ENCODE results near the gene DIO3. TPM values are rescaled to one million over a fixed set of nuclear protein-coding genes. Genes with fewer than 3 reads are reported as not detected.

DIO3 gene
- total RNA-seq, 1 experiment from 2014 or later, result 2.3 TPM

GRCh38 chr14:101598571-101599233, 37.4 kb downstream of the DIO3 start:
- no peak for DNase-seq
- H3K9me3 Mint-ChIP-seq (ENCODE audit: low read depth, unreplicated experiment), result no peaks in the 10 kb centered on the region
- H3K27ac Mint-ChIP-seq (ENCODE audit: unreplicated experiment), result no peak overlapping the region
- H3K4me3 Mint-ChIP-seq (ENCODE audit: low read depth, unreplicated experiment), result no peak overlapping the region
- BruUV-seq (replicated peaks), result no TSS peak
- H3K4me1 Mint-ChIP-seq (ENCODE audit: low read depth, unreplicated experiment), result no peaks in the 10 kb centered on the region
- TF ChIP-seq, protein P1, sequence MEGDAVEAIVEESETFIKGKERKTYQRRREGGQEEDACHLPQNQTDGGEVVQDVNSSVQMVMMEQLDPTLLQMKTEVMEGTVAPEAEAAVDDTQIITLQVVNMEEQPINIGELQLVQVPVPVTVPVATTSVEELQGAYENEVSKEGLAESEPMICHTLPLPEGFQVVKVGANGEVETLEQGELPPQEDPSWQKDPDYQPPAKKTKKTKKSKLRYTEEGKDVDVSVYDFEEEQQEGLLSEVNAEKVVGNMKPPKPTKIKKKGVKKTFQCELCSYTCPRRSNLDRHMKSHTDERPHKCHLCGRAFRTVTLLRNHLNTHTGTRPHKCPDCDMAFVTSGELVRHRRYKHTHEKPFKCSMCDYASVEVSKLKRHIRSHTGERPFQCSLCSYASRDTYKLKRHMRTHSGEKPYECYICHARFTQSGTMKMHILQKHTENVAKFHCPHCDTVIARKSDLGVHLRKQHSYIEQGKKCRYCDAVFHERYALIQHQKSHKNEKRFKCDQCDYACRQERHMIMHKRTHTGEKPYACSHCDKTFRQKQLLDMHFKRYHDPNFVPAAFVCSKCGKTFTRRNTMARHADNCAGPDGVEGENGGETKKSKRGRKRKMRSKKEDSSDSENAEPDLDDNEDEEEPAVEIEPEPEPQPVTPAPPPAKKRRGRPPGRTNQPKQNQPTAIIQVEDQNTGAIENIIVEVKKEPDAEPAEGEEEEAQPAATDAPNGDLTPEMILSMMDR (IDR thresholded peaks at IDR 0.05; ENCODE audit: unreplicated experiment), result no peak
- H3K36me3 Mint-ChIP-seq (ENCODE audit: insufficient read depth, unreplicated experiment), result no peaks in the 10 kb centered on the region
- peaks cover 53% of the 10 kb centered on the region for H3K27me3 Mint-ChIP-seq (ENCODE audit: unreplicated experiment)
- intact Hi-C loops (cut with micrococcal nuclease; ENCODE audit: unreplicated experiment), result no loop called here
- CTCF ChIA-PET, result no interaction called here

GRCh38 chr14:101599234-101599885, 38.1 kb downstream of the DIO3 start:
- no peak overlapping the region for H3K4me3 Mint-ChIP-seq (ENCODE audit: low read depth, unreplicated experiment)
- H3K27me3 Mint-ChIP-seq (ENCODE audit: unreplicated experiment), result peaks cover 47% of the 10 kb centered on the region
- CTCF ChIA-PET, result no interaction called here
- intact Hi-C loops (cut with micrococcal nuclease; ENCODE audit: unreplicated experiment), result no loop called here
- no peaks in the 10 kb centered on the region for H3K9me3 Mint-ChIP-seq (ENCODE audit: low read depth, unreplicated experiment)
- BruUV-seq (replicated peaks), result no TSS peak
- H3K36me3 Mint-ChIP-seq (ENCODE audit: insufficient read depth, unreplicated experiment), result no peaks in the 10 kb centered on the region
- H3K27ac Mint-ChIP-seq (ENCODE audit: unreplicated experiment), result no peak overlapping the region
- TF ChIP-seq, protein P1 (IDR thresholded peaks at IDR 0.05; ENCODE audit: unreplicated experiment), result no peak
- DNase-seq, result no peak
- H3K4me1 Mint-ChIP-seq (ENCODE audit: low read depth, unreplicated experiment), result no peaks in the 10 kb centered on the region

- Mint-ChIP-seq H3K9me3 (ENCODE audit: low read depth, unreplicated experiment) (no peaks in the 10 kb centered on the region), H3K4me1 (ENCODE audit: low read depth, unreplicated experiment) (no peaks in the 10 kb centered on the region), H3K36me3 (ENCODE audit: insufficient read depth, unreplicated experiment) (no peaks in the 10 kb centered on the region), H3K27ac (ENCODE audit: unreplicated experiment) (no peak overlapping the region), H3K27me3 (ENCODE audit: unreplicated experiment) (peaks cover 51% of the 10 kb centered on the region), H3K4me3 (ENCODE audit: low read depth, unreplicated experiment) (no peak overlapping the region)
- TF ChIP-seq, protein P1 (IDR thresholded peaks at IDR 0.05; ENCODE audit: unreplicated experiment), result no peak
- DNase-seq, result no peak
- BruUV-seq (replicated peaks), result no TSS peak
- CTCF ChIA-PET, result no interaction called here
- intact Hi-C loops (cut with micrococcal nuclease; ENCODE audit: unreplicated experiment), result no loop called here
Measured at GRCh38 chr14:101600336-101600890, 39.1 kb downstream of the DIO3 start.

- peaks cover 58% of the 10 kb centered on the region for H3K27me3 Mint-ChIP-seq (ENCODE audit: unreplicated experiment)
- H3K4me1 Mint-ChIP-seq (ENCODE audit: low read depth, unreplicated experiment), result no peaks in the 10 kb centered on the region
- no peak overlapping the region for H3K27ac Mint-ChIP-seq (ENCODE audit: unreplicated experiment)
- intact Hi-C loops (cut with micrococcal nuclease; ENCODE audit: unreplicated experiment), result no loop called here
- no TSS peak for BruUV-seq (replicated peaks)
- TF ChIP-seq, protein P1 (IDR thresholded peaks at IDR 0.05; ENCODE audit: unreplicated experiment), result no peak
- no peak overlapping the region for H3K4me3 Mint-ChIP-seq (ENCODE audit: low read depth, unreplicated experiment)
- H3K9me3 Mint-ChIP-seq (ENCODE audit: low read depth, unreplicated experiment), result no peaks in the 10 kb centered on the region
- DNase-seq, result no peak
- CTCF ChIA-PET, result no interaction called here
- H3K36me3 Mint-ChIP-seq (ENCODE audit: insufficient read depth, unreplicated experiment), result no peaks in the 10 kb centered on the region
Measured at GRCh38 chr14:101600891-101601605, 39.8 kb downstream of the DIO3 start.

Data from Calu3 (cell line).